ENCODE results near the gene BMAL2.

The BMAL2 gene

GRCh38 chr12:27331291-27331926 is 1.2 kb upstream of the BMAL2 start:
- DNase-seq, result no peak
- H3K4me3 ChIP-seq (ENCODE audit: low read depth, low read length), result no peak overlapping the region

GRCh38 chr12:27331927-27332324 is 710 bp upstream of the BMAL2 start:
- no peaks in the 10 kb centered on the region for H3K9me3 ChIP-seq
- no peaks in the 10 kb centered on the region for H3K36me3 ChIP-seq
- peaks cover 46% of the 10 kb centered on the region for H3K27me3 ChIP-seq
- no peaks in the 10 kb centered on the region for H3K4me1 ChIP-seq
- H3K4me3 ChIP-seq (ENCODE audit: low read depth, low read length), result no peak overlapping the region; the same call in 1 of the 2 replicates
- no peak for TF ChIP-seq CTCF (IDR thresholded peaks at IDR 0.05; ENCODE audit: low read depth, low read length)
- no peak for DNase-seq

More at GRCh38 chr12:27331291-27331926, 1.2 kb upstream of the BMAL2 start:
- no peaks in the 10 kb centered on the region for H3K9me3 ChIP-seq
- H3K4me1 ChIP-seq, result no peaks in the 10 kb centered on the region
- H3K27me3 ChIP-seq, result peaks cover 46% of the 10 kb centered on the region
- TF ChIP-seq CTCF (IDR thresholded peaks at IDR 0.05; ENCODE audit: low read depth, low read length), result no peak
- H3K36me3 ChIP-seq, result no peaks in the 10 kb centered on the region

- H3K4me1 ChIP-seq, result no peaks in the 10 kb centered on the region
- no peak for TF ChIP-seq CTCF (IDR thresholded peaks at IDR 0.05; ENCODE audit: low read depth, low read length)
- peaks cover 46% of the 10 kb centered on the region for H3K27me3 ChIP-seq
- H3K36me3 ChIP-seq, result no peaks in the 10 kb centered on the region
- DNase-seq, result no peak
- H3K9me3 ChIP-seq, result no peaks in the 10 kb centered on the region
- H3K4me3 ChIP-seq (ENCODE audit: low read depth, low read length), result peak overlapping the region; percentile 53
Observed at GRCh38 chr12:27332407-27332713, 276 bp upstream of the BMAL2 start.

GRCh38 chr12:27333403-27334009 is 870 bp downstream of the BMAL2 start:
- peak; percentile 9 for DNase-seq
- Histone ChIP-seq H3K9me3 (no peaks in the 10 kb centered on the region), H3K36me3 (no peaks in the 10 kb centered on the region), H3K4me3 (ENCODE audit: low read depth, low read length) (peak overlapping the region; percentile 53), H3K27me3 (peaks cover 46% of the 10 kb centered on the region), H3K4me1 (no peaks in the 10 kb centered on the region)
- no peak for TF ChIP-seq CTCF (IDR thresholded peaks at IDR 0.05; ENCODE audit: low read depth, low read length)

GRCh38 chr12:27334042-27334720 is 1.5 kb downstream of the BMAL2 start:
- H3K4me1 ChIP-seq, result no peaks in the 10 kb centered on the region
- peaks cover 46% of the 10 kb centered on the region for H3K27me3 ChIP-seq
- no peak overlapping the region for H3K4me3 ChIP-seq (ENCODE audit: low read depth, low read length)
- no peak for TF ChIP-seq CTCF (IDR thresholded peaks at IDR 0.05; ENCODE audit: low read depth, low read length)
- H3K36me3 ChIP-seq, result no peaks in the 10 kb centered on the region
- no peaks in the 10 kb centered on the region for H3K9me3 ChIP-seq
- DNase-seq, result no peak

GRCh38 chr12:27334721-27335082 is 2.1 kb downstream of the BMAL2 start:
- no peaks in the 10 kb centered on the region for H3K36me3 ChIP-seq
- no peak for DNase-seq
- H3K4me3 ChIP-seq (ENCODE audit: low read depth, low read length), result no peak overlapping the region
- H3K9me3 ChIP-seq, result no peaks in the 10 kb centered on the region
- H3K27me3 ChIP-seq, result peaks cover 46% of the 10 kb centered on the region
- H3K4me1 ChIP-seq, result no peaks in the 10 kb centered on the region
- TF ChIP-seq CTCF (IDR thresholded peaks at IDR 0.05; ENCODE audit: low read depth, low read length), result no peak

All from BE2C (cell line).